ENCODE data around the gene NFAT5.

- TF ChIP-seq POLR2AphosphoS5 (IDR thresholded peaks at IDR 0.05) (no peak), CTCF (IDR thresholded peaks at IDR 0.05) (no peak), EP300 (IDR thresholded peaks at IDR 0.05) (no peak)
Measured at GRCh38 chr16:69672998-69673713, 107.4 kb downstream of the NFAT5 start.

Data from suprapubic skin (tissue), 4 donors.